Measurements from ENCODE around the gene RHEB. TPM values are rescaled to one million over a fixed set of nuclear protein-coding genes. Genes with fewer than 3 reads are reported as not detected.

Gene RHEB
- total RNA-seq, 1 experiment from 2014 or later, result 123 TPM

- H3K27ac Mint-ChIP-seq (ENCODE audit: unreplicated experiment), result no peak overlapping the region
- no peaks in the 10 kb centered on the region for H3K9me3 Mint-ChIP-seq (ENCODE audit: low read depth, unreplicated experiment)
- BruUV-seq (replicated peaks), result no TSS peak
- no peak for DNase-seq
- CTCF ChIA-PET, result no interaction called here
- peaks cover 17% of the 10 kb centered on the region for H3K27me3 Mint-ChIP-seq (ENCODE audit: unreplicated experiment)
- H3K4me3 Mint-ChIP-seq (ENCODE audit: low read depth, unreplicated experiment), result no peak overlapping the region
- intact Hi-C loops (cut with micrococcal nuclease; ENCODE audit: unreplicated experiment), result no loop called here
- H3K36me3 Mint-ChIP-seq (ENCODE audit: insufficient read depth, unreplicated experiment), result peaks cover 10% of the 10 kb centered on the region
- no peak for TF ChIP-seq CTCF (IDR thresholded peaks at IDR 0.05; ENCODE audit: unreplicated experiment)
- H3K4me1 Mint-ChIP-seq (ENCODE audit: low read depth, unreplicated experiment), result peaks cover 38% of the 10 kb centered on the region
Measured at GRCh38 chr7:151549083-151549482, 29.4 kb upstream of the RHEB start.

GRCh38 chr7:151544183-151544582 is 24.5 kb upstream of the RHEB start:
- CTCF ChIA-PET, result no interaction called here
- Mint-ChIP-seq H3K9me3 (ENCODE audit: low read depth, unreplicated experiment) (no peaks in the 10 kb centered on the region), H3K27me3 (ENCODE audit: unreplicated experiment) (peaks cover 26% of the 10 kb centered on the region), H3K36me3 (ENCODE audit: insufficient read depth, unreplicated experiment) (no peaks in the 10 kb centered on the region), H3K4me3 (ENCODE audit: low read depth, unreplicated experiment) (no peak overlapping the region), H3K27ac (ENCODE audit: unreplicated experiment) (no peak overlapping the region), H3K4me1 (ENCODE audit: low read depth, unreplicated experiment) (no peaks in the 10 kb centered on the region)
- no TSS peak for BruUV-seq (replicated peaks)
- TF ChIP-seq CTCF (IDR thresholded peaks at IDR 0.05; ENCODE audit: unreplicated experiment), result no peak
- intact Hi-C loops (cut with micrococcal nuclease; ENCODE audit: unreplicated experiment), result no loop called here
- DNase-seq, result no peak

GRCh38 chr7:151542606-151543130 is 23.0 kb upstream of the RHEB start:
- DNase-seq, result no peak
- Mint-ChIP-seq H3K4me1 (ENCODE audit: low read depth, unreplicated experiment) (no peaks in the 10 kb centered on the region), H3K36me3 (ENCODE audit: insufficient read depth, unreplicated experiment) (no peaks in the 10 kb centered on the region), H3K4me3 (ENCODE audit: low read depth, unreplicated experiment) (no peak overlapping the region), H3K27ac (ENCODE audit: unreplicated experiment) (no peak overlapping the region), H3K27me3 (ENCODE audit: unreplicated experiment) (peaks cover 41% of the 10 kb centered on the region), H3K9me3 (ENCODE audit: low read depth, unreplicated experiment) (no peaks in the 10 kb centered on the region)
- no TSS peak for BruUV-seq (replicated peaks)
- CTCF ChIA-PET, result interaction anchor here (0.7 kb wide), 1 partner anchor 131 kb away, joined by 7 read pairs; no protein-coding TSS in a partner anchor
- no peak for TF ChIP-seq CTCF (IDR thresholded peaks at IDR 0.05; ENCODE audit: unreplicated experiment)
- intact Hi-C loops (cut with micrococcal nuclease; ENCODE audit: unreplicated experiment), result no loop called here

GRCh38 chr7:151541709-151542499 is 22.2 kb upstream of the RHEB start:
- no peak for DNase-seq
- CTCF ChIA-PET, result no interaction called here
- no TSS peak for BruUV-seq (replicated peaks)
- H3K36me3 Mint-ChIP-seq (ENCODE audit: insufficient read depth, unreplicated experiment), result no peaks in the 10 kb centered on the region
- no peak overlapping the region for H3K4me3 Mint-ChIP-seq (ENCODE audit: low read depth, unreplicated experiment)
- H3K27ac Mint-ChIP-seq (ENCODE audit: unreplicated experiment), result no peak overlapping the region
- no peaks in the 10 kb centered on the region for H3K9me3 Mint-ChIP-seq (ENCODE audit: low read depth, unreplicated experiment)
- H3K4me1 Mint-ChIP-seq (ENCODE audit: low read depth, unreplicated experiment), result no peaks in the 10 kb centered on the region
- TF ChIP-seq CTCF (IDR thresholded peaks at IDR 0.05; ENCODE audit: unreplicated experiment), result no peak
- peaks cover 45% of the 10 kb centered on the region for H3K27me3 Mint-ChIP-seq (ENCODE audit: unreplicated experiment)
- intact Hi-C loops (cut with micrococcal nuclease; ENCODE audit: unreplicated experiment), result no loop called here
